GM13977 (cell line): Measurements from ENCODE around the gene DEF6.

ENCODE experiments used
- DNase-seq: peaks from one replicate; pipeline ENCODE4 v3.0.0; 2012; ENCODE audit warnings: low spot score
- in situ Hi-C: fragments of 300-500 bp; cut with MboI; formaldehyde crosslinking; loops from one replicate; pipeline ENCODE4 v1.12.0; 2022; ENCODE audit warnings: low sequenced_read_pairs, low pct_unique_long_range_greater_than_20kb, mixed read lengths, inconsistent platforms; ENCODE audit not compliant: unreplicated experiment
- TF ChIP-seq, protein P1 (sequence below): IDR thresholded peaks from 2 replicates; pipeline ENCODE4 v1.5.1; 2012; ENCODE audit warnings: mild to moderate bottlenecking, control low read depth; ENCODE audit not compliant: insufficient read depth; ENCODE audit errors: extremely low read depth, missing control alignments

DEF6 gene

DNA sequence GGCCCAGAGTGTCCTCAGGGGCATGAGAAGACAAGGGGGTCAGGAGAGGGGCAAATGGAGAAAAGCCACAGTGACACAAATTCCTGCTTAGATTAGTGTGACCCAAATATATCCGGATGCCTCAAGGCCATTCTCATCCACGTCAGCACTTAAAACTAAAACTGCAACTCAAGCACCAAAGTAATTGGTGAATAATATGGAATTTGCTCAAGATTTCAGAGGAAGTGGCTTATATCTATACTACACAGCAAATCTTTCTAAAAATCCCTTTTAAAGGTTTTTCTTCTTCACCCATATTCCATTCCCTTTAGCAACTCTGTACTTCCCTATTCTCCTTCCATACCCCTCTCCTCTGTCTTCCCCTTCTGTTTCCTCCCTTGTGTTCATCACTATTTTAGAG lies 15.2 kb downstream of the DEF6 start:
- TF ChIP-seq, protein P1, sequence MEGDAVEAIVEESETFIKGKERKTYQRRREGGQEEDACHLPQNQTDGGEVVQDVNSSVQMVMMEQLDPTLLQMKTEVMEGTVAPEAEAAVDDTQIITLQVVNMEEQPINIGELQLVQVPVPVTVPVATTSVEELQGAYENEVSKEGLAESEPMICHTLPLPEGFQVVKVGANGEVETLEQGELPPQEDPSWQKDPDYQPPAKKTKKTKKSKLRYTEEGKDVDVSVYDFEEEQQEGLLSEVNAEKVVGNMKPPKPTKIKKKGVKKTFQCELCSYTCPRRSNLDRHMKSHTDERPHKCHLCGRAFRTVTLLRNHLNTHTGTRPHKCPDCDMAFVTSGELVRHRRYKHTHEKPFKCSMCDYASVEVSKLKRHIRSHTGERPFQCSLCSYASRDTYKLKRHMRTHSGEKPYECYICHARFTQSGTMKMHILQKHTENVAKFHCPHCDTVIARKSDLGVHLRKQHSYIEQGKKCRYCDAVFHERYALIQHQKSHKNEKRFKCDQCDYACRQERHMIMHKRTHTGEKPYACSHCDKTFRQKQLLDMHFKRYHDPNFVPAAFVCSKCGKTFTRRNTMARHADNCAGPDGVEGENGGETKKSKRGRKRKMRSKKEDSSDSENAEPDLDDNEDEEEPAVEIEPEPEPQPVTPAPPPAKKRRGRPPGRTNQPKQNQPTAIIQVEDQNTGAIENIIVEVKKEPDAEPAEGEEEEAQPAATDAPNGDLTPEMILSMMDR = no peak
- no peak for DNase-seq
- in situ Hi-C loops = no loop called here

DNA sequence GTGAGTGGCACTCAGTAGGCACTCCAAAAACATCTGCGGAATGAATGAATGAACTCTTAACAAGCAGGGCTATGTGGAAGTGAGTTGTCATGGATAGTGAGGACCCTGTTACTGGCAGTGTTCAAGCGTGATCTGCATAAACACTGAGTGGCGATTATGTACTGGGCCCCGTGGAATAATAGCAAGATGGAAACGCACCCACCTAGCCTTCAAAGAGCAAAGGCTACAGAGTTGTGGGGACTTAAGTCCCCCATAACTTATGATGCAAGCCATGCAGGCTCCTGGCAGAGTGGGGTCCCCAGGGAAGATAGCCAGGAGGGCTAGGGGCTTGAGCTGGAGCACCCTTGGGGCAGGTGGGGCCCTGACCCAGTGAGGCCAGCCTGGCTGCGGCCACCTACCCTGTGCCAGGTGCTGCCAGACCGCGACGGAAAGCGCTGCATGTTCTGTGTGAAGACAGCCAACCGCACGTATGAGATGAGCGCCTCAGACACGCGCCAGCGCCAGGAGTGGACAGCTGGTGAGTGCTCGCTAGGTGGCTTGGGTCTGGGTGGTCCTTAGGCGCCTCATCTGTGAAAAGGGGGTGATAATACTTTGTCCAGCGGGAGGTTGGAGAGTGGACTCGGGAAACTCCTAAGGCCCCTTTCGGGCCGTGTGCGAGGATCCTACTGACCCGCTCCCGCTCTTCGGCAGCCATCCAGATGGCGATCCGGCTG lies 20.0 kb downstream of the DEF6 start:
- in situ Hi-C loops = no loop called here
- no peak for DNase-seq
- TF ChIP-seq, protein P1 = no peak

DNA sequence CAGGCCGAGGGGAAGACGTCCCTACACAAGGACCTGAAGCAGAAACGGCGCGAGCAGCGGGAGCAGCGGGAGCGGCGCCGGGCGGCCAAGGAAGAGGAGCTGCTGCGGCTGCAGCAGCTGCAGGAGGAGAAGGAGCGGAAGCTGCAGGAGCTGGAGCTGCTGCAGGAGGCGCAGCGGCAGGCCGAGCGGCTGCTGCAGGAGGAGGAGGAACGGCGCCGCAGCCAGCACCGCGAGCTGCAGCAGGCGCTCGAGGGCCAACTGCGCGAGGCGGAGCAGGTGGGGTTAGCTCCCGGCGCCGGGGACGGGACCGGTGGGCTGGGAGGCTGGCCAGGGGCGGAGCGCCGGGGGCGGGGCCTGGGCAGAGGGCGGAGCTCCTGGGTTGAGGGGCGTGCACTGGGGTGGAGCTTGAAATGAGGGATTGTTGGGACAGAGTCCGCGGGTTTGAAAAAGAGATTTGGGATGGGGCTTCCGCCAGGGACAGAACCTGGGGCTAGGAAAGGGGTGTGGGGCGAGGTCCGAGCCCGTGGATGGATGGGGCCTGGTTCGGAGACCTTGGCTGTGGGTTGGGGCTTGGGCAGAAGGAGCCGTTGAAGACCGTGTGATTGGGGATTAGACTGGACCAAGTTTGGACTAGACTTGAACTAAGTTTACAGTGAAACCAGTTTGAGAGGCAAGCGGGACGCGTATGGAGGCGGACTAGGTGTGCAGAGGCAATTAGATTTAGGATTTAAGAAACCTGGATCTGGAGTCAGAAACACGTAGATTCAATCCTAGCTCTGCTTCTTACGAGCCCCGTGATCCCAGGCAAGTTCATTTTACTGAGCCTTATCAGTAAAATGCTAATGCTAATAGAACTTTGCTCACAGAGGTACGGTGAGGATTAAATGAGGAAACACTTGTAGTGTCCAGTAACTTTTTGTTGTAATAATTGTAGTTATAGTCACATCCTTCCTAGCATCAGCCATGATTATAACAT lies 20.9 kb downstream of the DEF6 start:
- TF ChIP-seq, protein P1 = no peak
- no peak for DNase-seq
- in situ Hi-C loops = no loop called here

GRCh38 chr6:35319346-35320030 lies 21.9 kb downstream of the DEF6 start:
- in situ Hi-C loops = loop anchor here (10.0 kb wide), 1 partner anchor 135 kb away; the partner anchor contains the start of gene FANCE
- DNase-seq = no peak
- TF ChIP-seq, protein P1 = no peak

- DNase-seq = no peak
- TF ChIP-seq, protein P1 = no peak
- in situ Hi-C loops = loop anchor here (10.0 kb wide), 1 partner anchor 135 kb away; the partner anchor contains the start of gene FANCE
Measured at GRCh38 chr6:35320031-35320410, 22.4 kb downstream of the DEF6 start.

DNA sequence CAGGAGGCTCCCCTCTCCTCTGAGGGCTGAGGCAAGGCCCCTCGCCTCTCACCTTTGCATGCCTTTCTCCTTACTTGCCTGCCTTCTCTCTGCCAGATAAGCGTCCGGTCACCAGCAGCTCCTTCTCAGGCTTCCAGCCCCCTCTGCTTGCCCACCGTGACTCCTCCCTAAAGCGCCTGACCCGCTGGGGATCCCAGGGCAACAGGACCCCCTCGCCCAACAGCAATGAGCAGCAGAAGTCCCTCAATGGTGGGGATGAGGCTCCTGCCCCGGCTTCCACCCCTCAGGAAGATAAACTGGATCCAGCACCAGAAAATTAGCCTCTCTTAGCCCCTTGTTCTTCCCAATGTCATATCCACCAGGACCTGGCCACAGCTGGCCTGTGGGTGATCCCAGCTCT lies 23.5 kb downstream of the DEF6 start:
- in situ Hi-C loops = loop anchor here (10.0 kb wide), 1 partner anchor 134 kb away; the partner anchor contains the start of gene FANCE
- DNase-seq = no peak
- TF ChIP-seq, protein P1 = no peak
